Islet precursor cell (in vitro differentiated cells): Measurements from ENCODE around the gene MYOG.

ENCODE experiments used
- DNase-seq: peaks from one replicate; pipeline ENCODE4 v3.0.0-alpha.2; 2018

The MYOG gene

GRCh38 chr1:203090421-203091198, 4.8 kb upstream of the MYOG start:
- peak; percentile 36 for DNase-seq

- peak; percentile 45 for DNase-seq
Observed at GRCh38 chr1:203089651-203090045, 3.8 kb upstream of the MYOG start.

DNA sequence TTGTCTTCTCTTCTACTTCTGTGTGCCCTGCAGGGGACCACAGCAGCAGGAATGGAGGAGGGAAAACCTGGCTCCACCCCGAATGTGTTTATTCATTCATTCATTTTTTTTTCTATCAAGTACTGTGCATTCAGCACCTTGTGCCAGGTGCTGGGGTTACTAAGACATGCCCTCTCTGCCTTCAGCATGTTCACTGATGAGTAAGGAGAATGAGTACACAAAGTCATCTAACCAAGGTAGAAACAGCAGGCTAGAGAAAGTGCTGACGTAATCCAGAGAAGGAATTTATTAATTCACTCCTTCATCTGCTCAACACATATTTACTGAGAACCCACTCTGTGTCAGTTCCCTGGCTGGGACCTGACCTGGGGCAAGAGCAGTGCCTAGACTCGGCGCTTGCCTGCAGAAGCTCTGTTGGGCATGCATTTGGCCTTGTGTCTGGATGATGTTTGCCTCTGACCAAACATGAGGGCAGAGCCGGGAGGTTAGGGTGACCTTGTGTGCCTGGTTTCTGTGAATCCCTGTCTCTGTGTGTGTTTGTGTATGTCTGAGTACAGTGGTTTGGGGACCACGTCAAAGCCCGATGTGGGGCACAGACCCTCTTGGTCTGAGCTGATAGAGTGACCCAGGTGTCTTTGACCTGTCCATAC, 3.3 kb upstream of the MYOG start:
- DNase-seq = peak; percentile 27

DNA sequence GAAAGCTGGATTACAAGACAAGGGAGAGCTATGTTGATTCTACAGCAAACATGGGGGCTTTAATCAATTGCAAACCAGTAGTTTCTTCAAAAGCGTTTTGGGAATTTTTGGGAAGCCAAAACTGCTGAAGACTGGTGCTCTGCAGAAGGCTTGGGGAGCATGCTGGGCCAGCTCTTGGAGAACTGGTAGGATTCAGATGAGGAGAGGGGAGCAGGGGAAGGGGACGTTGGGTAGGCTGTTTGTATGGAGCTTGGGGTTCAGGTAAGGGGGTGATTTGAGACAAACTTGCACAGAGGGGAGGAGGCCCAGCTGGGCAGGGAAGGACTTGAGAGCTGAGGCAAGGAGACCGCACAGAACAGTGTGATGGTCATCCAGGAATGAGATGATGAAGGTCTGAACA, 2.6 kb upstream of the MYOG start:
- DNase-seq = peak; percentile 27

GRCh38 chr1:203086992-203087763, 1.4 kb upstream of the MYOG start:
- DNase-seq = peak; percentile 40

GRCh38 chr1:203084588-203085527, 954 bp downstream of the MYOG start:
- peak; percentile 55 for DNase-seq

GRCh38 chr1:203083463-203083921, 2.3 kb downstream of the MYOG start:
- DNase-seq = peak; percentile 48

DNA sequence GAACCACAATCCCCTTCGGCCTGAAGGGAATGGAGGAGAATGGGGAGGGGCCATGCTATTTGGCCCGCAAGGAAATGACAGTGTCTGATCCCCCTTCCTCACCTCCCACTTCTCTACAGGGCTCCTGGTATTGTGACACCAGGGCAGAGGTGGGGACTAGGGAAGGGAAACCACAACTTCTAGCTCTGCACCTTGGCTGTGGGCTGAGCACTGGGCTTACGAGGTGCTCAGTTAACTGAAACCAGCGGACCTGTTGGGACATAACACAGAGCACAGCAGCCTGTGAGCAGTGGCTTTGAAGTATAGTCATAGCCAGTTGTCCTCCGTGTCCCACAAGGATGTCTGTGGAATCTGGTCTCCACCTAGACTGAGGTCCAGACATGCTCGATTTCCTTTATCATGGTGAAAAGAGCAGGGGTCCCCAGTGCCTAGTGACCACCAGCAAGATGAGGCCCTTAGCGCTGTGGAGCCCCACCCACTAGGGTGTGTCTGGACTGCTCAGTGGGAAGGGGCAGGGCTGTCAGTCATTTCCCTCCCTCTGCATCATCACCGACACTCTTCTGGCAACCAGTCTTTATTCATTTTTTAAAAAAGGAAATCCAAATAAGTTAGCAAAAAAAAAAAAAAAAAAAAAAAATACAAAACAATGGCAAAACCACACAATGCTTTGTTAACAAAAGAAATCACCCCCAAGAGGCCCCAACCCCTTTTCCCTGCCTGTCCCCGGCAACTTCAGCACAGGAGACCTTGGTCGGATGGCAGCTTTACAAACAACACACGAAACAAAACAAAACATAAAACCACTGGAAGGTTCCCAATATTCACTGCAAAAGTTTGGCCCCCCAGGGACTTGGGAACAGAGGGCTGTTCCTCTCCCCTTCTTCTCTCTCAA, 3.0 kb downstream of the MYOG start:
- DNase-seq = peak; percentile 51

- no peak for DNase-seq
Observed at GRCh38 chr1:203082231-203082505, 3.6 kb downstream of the MYOG start.

GRCh38 chr1:203081465-203082230, 4.2 kb downstream of the MYOG start:
- peak; percentile 46 for DNase-seq

DNA sequence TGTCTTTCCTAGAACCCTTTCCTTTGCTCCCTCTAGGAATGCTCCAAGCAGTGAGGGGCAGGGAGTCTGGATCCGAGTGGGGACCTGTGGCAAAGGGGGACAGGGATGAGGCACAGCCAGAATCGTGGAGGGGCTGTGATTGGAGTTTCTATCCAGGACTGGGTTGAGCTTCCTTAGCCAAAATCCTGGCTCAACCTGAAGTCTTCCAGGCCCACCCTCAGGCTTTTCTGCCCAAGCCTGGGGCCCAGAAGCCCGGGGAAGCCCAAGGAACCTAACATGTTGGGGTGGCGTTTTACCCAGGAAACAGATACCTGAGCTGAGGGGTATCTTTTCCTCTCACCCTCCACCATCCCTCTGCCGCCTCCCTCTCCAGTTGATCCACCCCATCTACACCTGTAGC, 5.4 kb downstream of the MYOG start:
- DNase-seq = no peak

GRCh38 chr1:203078478-203078877, 7.3 kb downstream of the MYOG start:
- DNase-seq = no peak

DNA sequence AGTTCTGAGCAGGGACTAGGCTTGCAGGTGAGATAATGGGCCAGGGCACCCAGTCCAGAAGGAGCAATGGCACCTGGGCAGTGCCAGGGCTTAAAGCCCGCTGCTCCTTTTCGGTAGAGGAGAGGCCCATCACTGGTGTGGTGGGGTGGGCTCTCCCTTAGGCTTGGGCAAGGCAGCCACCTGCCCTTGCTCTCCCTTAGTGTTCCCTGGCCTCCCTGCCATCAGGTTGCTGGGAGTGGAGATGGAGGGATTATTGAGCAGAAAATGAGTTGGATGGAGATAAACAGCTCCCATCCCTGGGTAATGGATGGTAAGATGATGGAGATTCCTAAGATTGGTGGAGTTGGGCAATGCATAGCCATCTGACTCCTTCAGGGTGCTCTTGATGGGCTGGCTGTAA, 7.9 kb downstream of the MYOG start:
- no peak for DNase-seq

GRCh38 chr1:203077367-203077766, 8.4 kb downstream of the MYOG start:
- no peak for DNase-seq

GRCh38 chr1:203076031-203076511, 9.7 kb downstream of the MYOG start:
- DNase-seq = no peak

DNA sequence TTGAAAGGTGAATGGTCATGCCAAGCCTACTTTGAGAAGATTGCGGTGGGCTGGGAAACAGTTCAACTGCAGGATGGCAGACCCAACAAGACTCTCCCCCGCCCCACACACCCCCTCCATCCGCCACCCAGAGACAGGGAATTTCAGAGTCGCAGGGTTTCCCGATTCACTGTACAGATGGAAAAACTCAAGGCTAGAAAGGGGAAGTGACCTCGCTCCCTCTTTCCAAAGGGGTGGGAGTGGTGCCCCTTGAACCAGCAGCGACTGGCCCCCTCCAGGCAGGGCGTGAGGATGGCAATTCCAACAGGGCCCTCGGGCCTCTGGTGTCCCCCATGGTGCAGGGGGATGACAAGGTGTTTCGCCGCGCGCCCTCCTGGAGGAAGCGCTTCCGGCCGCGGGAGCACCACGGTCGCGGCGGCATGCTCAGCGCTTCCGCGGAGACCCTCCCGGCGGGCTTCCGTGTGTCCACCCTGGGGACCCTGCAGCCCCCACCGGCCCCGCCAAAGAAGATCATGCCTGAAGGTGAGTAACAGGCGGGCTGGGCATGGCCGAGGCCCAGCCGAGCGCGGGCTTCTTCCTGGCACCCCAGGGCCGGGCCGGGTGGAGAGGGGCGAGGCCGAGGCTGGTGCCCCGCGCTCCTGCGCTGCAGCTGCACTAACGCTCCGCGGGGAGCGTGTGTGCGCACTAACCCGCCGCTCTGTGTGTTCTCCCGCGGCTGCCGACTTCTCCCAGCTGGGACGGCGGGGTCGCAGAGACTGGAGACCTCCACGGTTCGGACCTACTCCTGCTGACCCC, 10.4 kb downstream of the MYOG start:
- DNase-seq = no peak

- no peak for DNase-seq
Observed at GRCh38 chr1:203074610-203075009, 11.2 kb downstream of the MYOG start.

DNA sequence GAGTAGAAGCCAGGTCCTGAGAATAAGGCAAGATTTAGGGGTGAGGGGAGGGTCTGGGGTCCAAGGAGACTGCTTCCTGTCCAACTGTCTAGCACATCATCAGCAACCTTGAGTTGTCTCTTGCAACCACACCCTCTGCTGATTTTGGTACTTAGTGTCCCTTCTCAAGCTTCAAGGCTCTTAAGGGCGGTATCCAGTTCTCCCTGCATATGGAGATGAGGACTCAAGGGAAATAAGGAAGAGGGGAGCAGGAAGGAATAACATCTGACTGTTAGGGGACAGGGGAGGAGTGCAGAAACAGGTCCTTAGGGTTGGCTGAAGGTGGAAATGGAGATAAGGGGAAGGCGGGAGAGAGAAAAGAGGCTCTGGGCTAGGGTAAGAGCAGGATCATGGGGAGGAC, 12.3 kb downstream of the MYOG start:
- no peak for DNase-seq

DNA sequence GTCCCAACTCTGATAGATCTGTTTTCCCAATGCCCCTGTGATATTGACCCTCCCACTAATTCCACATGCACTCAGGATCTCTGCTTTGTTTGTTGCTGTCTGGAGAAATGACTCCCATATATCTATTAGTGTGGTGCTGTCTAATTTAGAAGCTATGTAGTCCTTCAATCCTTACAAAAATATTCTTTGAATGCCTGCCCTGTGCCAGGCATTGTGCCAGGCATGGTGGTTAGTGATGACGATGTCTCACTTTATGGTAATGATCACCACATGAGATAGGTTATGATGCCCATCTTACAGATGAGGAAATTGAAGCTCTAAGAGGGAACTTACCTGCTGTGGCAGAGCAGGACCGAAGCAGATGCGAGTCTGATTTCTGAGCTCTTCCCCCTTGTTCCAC, 12.9 kb downstream of the MYOG start:
- DNase-seq = no peak
